NT2/D1 (cell line): ENCODE measurements around the gene TACR2.

Experiments used
- DNase-seq: peaks from one replicate; pipeline ENCODE4 v3.0.0-alpha.2; 2011; ENCODE audit warnings: low read depth, low spot score
- H3K27me3 ChIP-seq: 2 replicates; pipeline ENCODE4 v1.6.0; 2011; ENCODE audit warnings: mild to moderate bottlenecking; ENCODE audit not compliant: insufficient read length, insufficient read depth
- H3K36me3 ChIP-seq: 2 replicates; pipeline ENCODE4 v1.6.1; 2011; ENCODE audit warnings: mild to moderate bottlenecking, low read length, mixed read lengths; ENCODE audit not compliant: insufficient read depth, insufficient read length
- H3K4me1 ChIP-seq: 2 replicates; pipeline ENCODE4 v1.5.1; 2011; ENCODE audit not compliant: insufficient read depth, insufficient read length
- H3K4me3 ChIP-seq: 2 replicates; pipeline ENCODE4 v1.5.1; 2011; ENCODE audit warnings: low read depth; ENCODE audit not compliant: insufficient read length
- H3K9ac ChIP-seq: 2 replicates; pipeline ENCODE4 v1.6.0; 2011; ENCODE audit warnings: low read depth; ENCODE audit not compliant: insufficient read length
- H3K9me3 ChIP-seq: 2 replicates; pipeline ENCODE4 v1.5.1; 2011; ENCODE audit warnings: mild to moderate bottlenecking, low read length; ENCODE audit not compliant: insufficient read depth
- SUZ12 ChIP-seq: IDR thresholded peaks from 2 replicates; pipeline ENCODE4 v1.6.1; 2011; ENCODE audit not compliant: insufficient read length, insufficient read depth; ENCODE audit errors: extremely low read depth
- YY1 ChIP-seq: IDR thresholded peaks from 2 replicates; pipeline ENCODE4 v1.6.1; 2011; ENCODE audit not compliant: insufficient read length, insufficient read depth
- ZNF274 ChIP-seq: IDR thresholded peaks from 2 replicates; pipeline ENCODE4 v1.6.1; 2011; ENCODE audit warnings: mild to moderate bottlenecking, low read depth, low read length

Gene TACR2

DNA sequence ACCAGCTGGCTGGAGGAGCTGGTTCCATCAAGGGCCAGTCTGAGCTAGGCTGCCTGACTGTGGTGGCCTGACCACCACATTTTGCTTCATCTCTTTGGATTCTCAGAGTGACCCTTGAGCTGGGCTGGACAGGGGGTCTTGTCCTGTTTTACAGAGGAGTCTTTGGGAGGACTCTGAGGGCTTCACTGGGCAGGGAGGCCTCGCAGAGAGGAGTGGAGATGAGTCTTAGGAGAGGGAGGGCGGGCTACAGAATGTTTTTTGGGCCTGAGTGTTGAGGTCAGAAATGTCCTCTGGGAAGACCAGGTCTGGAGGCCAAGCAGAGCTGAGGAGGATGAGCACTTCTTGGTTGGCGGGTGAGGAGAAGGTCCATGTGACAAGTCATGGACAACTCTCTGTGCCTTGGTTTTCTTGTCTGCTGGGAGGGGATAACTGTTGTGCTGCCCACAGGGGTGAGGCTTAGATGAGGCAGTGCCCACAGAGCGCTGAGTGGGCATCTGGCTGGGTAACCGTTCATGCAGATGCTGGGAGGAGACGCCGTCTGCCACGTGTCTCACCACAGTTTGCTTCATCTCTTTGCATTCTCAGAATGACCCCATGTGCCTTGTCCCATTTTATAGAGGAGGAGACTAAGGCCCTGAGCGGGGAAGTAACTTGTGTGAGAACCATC, 44.0 kb upstream of the TACR2 start:
- Histone ChIP-seq H3K9ac (no peak overlapping the region), H3K9me3 (no peaks in the 10 kb centered on the region), H3K27me3 (no peaks in the 10 kb centered on the region), H3K4me3 (no peak overlapping the region), H3K4me1 (peaks cover 4% of the 10 kb centered on the region), H3K36me3 (no peaks in the 10 kb centered on the region)
- DNase-seq: no peak
- TF ChIP-seq SUZ12: no peak
- TF ChIP-seq ZNF274: no peak

DNA sequence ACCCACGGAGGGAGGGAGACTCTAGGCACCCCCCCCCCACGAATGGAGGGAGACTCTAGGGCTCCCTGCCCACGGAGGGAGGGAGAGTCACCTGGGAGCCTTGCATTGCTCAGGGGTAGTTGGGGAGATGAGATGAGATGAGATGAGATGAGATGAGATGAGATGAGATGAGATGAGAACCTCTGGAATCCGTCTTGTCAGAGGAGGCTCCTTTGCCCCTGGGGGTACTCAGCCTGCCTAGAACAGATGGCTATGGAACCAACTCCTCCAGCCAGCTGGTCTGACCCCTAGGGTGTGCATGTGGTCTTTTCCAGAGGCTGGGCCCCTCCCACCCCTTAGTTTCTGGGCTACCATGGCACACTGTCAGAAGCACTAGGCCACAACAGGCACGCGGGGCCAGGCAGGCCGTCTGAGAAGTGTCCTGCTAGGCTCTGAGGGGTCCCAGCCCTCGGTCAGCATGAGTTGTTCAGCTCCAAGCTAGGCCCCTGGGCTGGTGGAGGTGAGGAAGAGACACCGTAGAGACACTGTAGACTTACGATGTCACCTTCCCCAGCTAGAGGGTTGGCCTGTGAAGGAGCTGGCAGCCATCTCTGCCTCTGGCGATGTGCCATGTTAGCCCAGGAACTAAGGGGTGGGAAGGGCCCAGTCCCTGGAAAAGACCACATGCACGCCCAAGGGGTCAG, 43.3 kb upstream of the TACR2 start:
- TF ChIP-seq ZNF274 (no peak), SUZ12 (no peak), YY1 (no peak)
- Histone ChIP-seq H3K9me3 (no peaks in the 10 kb centered on the region), H3K27me3 (no peaks in the 10 kb centered on the region), H3K4me1 (peaks cover 4% of the 10 kb centered on the region), H3K36me3 (no peaks in the 10 kb centered on the region), H3K4me3 (no peak overlapping the region), H3K9ac (no peak overlapping the region)
- DNase-seq: no peak

GRCh38 chr10:69459101-69459790, 42.5 kb upstream of the TACR2 start:
- no peak overlapping the region for H3K9ac ChIP-seq
- no peak overlapping the region for H3K4me3 ChIP-seq
- H3K27me3 ChIP-seq: no peaks in the 10 kb centered on the region
- no peaks in the 10 kb centered on the region for H3K36me3 ChIP-seq
- TF ChIP-seq ZNF274: no peak
- no peak for TF ChIP-seq SUZ12
- no peak for DNase-seq
- H3K4me1 ChIP-seq: no peaks in the 10 kb centered on the region
- H3K9me3 ChIP-seq: no peaks in the 10 kb centered on the region

DNA sequence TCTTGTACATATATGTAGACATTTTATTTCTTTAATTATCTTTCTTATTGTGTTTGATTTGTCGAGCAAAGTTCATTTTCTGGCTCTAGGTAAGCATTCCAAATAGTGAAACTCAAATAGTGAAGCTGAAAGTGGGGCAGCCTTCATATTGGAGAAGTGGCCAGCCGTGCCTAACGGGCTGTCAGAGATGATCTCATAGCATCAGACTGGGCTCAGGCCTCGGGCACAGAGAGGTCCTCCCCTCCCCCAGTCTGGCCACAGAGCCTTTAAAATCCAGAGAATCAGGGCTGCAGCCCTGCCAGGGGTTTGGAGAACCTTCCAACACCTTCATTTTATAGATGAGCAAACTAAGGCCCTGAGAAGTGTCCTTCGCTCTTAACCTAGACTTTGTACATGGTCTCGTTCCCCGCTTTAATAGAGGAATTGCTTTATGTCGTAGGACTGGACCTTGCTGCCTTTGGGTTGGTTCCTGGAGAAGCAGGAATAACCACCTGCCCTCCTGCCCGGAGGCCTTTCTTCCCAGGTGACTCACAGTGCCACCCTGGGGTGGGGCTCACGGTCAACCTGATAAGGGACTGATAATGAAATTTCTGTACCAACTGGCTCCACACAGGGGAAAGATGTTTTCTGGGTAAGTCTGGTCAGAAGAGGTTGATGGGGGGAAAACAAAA, 41.8 kb upstream of the TACR2 start:
- no peak for DNase-seq
- peaks cover 3% of the 10 kb centered on the region for H3K27me3 ChIP-seq
- H3K4me3 ChIP-seq: no peak overlapping the region
- TF ChIP-seq YY1 (no peak), ZNF274 (no peak), SUZ12 (no peak)
- no peak overlapping the region for H3K9ac ChIP-seq
- H3K9me3 ChIP-seq: no peaks in the 10 kb centered on the region
- no peaks in the 10 kb centered on the region for H3K4me1 ChIP-seq
- H3K36me3 ChIP-seq: no peaks in the 10 kb centered on the region

DNA sequence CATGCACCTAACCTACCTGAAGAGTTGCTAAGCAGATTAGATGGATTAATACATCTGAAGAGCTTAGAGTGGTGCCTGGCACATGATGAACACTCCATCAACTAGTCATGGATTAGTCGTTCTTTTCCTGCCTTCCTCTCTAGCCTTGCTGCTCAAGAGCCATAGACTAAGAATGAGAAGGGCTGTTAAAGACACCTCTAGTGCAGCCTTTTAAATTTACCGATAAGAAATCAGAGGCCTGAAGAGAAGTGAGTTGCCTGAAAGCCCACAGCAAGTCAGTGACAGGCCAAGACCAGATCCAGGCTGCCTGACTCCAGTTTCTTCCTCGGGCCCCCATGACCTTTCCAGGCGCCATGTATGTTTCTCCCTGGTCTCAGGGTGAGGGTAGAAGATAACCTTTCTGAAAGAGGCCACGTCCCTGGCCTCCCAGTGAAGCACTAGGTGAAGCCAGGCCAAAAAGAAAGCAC, 41.1 kb upstream of the TACR2 start:
- Histone ChIP-seq H3K4me1 (no peaks in the 10 kb centered on the region), H3K36me3 (no peaks in the 10 kb centered on the region), H3K9ac (no peak overlapping the region), H3K9me3 (no peaks in the 10 kb centered on the region), H3K27me3 (peaks cover 11% of the 10 kb centered on the region), H3K4me3 (no peak overlapping the region)
- no peak for TF ChIP-seq YY1
- TF ChIP-seq ZNF274: no peak
- TF ChIP-seq SUZ12: no peak
- DNase-seq: no peak

DNA sequence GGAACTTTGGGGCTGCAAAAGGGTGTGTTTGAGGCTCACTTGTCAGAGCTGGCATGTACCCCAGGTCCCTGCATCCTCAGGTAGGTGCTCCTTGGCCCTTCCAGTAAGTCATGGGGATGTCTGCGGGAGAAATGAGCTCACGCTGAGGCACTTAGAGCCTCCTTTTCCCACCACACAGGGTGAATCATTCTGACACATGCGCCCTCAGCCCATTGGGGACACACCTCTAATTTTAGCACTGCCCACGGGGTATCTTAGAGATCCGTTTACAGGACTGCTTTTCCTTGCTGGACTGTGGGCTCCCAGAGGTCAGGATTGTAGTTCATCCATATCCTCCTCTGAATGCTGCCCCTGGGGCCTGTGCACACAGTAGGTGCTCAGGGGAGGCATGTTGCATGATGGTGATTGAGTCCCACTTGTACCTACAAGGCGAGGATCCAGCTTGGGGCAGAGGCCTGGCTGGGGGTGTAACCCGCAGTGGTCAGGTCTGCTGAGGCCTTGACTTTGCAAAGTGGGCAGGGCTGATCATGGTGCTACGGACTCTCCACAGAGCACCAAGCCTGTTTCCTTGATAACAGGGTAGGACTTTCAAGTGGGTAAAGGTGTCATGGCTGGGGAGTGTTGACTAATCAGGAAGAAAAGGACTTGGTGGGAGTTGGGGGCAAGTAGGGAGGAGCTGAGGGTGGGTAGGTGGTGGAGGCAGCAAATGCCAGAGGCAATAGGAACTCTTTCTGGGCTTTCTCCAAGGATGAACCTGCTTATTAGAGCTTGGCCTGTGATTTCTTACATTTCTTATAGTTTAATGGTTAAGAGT, 40.4 kb upstream of the TACR2 start:
- H3K4me3 ChIP-seq: no peak overlapping the region
- no peak for DNase-seq
- no peaks in the 10 kb centered on the region for H3K36me3 ChIP-seq
- peaks cover 18% of the 10 kb centered on the region for H3K27me3 ChIP-seq
- H3K9ac ChIP-seq: no peak overlapping the region
- TF ChIP-seq SUZ12 (no peak), ZNF274 (no peak), YY1 (no peak)
- H3K9me3 ChIP-seq: no peaks in the 10 kb centered on the region
- peaks cover under 1% of the 10 kb centered on the region for H3K4me1 ChIP-seq
